K562 (cell line): Measurements from ENCODE around the gene KCNK7. TPM values are rescaled to one million over a fixed set of nuclear protein-coding genes. Genes with fewer than 3 reads are reported as not detected.

Experiments used
- BRF1 ChIP-seq: IDR thresholded peaks from 3 replicates; pipeline ENCODE4 v1.6.1; 2011; ENCODE audit warnings: borderline replicate concordance, mild to moderate bottlenecking; ENCODE audit not compliant: insufficient read length; ENCODE audit errors: extremely low read depth
- GABPB1 ChIP-seq: sonication (generic); formaldehyde crosslinking; IDR thresholded peaks from 2 replicates; pipeline ENCODE4 v1.8.0; 2022; ENCODE audit warnings: mild to moderate bottlenecking, missing genetic modification reagents
- HDGF ChIP-seq: fragments of 450-650 bp; IDR thresholded peaks from 2 replicates; pipeline ENCODE4 v1.6.1; 2016
- HSF4 ChIP-seq: fragments of 250-450 bp; sonication (Bioruptor Pico); IDR thresholded peaks from 2 replicates; pipeline ENCODE4 v2.1.2; 2022; ENCODE audit warnings: mild to moderate bottlenecking, moderate library complexity, borderline replicate concordance
- MAFK ChIP-seq: IDR thresholded peaks from 2 replicates; pipeline ENCODE4 v1.6.1; 2011; ENCODE audit warnings: low read length, improper control_type of control experiment
- NUFIP1 ChIP-seq: fragments of 450-650 bp; IDR thresholded peaks from 2 replicates; pipeline ENCODE4 v1.6.1; 2018; ENCODE audit not compliant: partially characterized antibody
- POLR2B ChIP-seq: fragments of 450-650 bp; IDR thresholded peaks from 2 replicates; pipeline ENCODE4 v1.6.1; 2018; ENCODE audit warnings: low read depth; ENCODE audit not compliant: partially characterized antibody
- POLR2H ChIP-seq: IDR thresholded peaks from 2 replicates; pipeline ENCODE4 v1.6.1; 2016; ENCODE audit warnings: missing genetic modification characterization, low read depth, mild to moderate bottlenecking, control low read depth, missing compliant biosample characterization, moderate library complexity
- PTRF ChIP-seq: fragments of 450-650 bp; IDR thresholded peaks from 2 replicates; pipeline ENCODE4 v1.6.1; 2016; ENCODE audit warnings: mild to moderate bottlenecking, missing genetic modification characterization, missing compliant biosample characterization
- RFX7 ChIP-seq: fragments of 250-450 bp; sonication (Bioruptor Pico); IDR thresholded peaks from 2 replicates; pipeline ENCODE4 v1.5.1; 2021; ENCODE audit warnings: mild to moderate bottlenecking
- SIN3A ChIP-seq, 2 experiments: fragments of 150-350 bp in 1 of 2; IDR thresholded peaks; 2 replicates each; pipeline ENCODE4 v1.6.1; 2011 to 2016; ENCODE audit warnings: borderline replicate concordance in 2 of 2, low read depth in 2 of 2, low read length in 2 of 2, mild to moderate bottlenecking in 2 of 2, moderate library complexity in 2 of 2; ENCODE audit not compliant: control insufficient read depth in 1 of 2
- SUPT5H ChIP-seq: fragments of 450-650 bp; IDR thresholded peaks from 2 replicates; pipeline ENCODE4 v1.6.1; 2016
- THRB ChIP-seq: fragments of 450-650 bp; formaldehyde crosslinking; conservative IDR thresholded peaks from 2 replicates; pipeline ENCODE4 v1.4.0; 2022; ENCODE audit warnings: mild to moderate bottlenecking, missing genetic modification characterization
- U2AF2 ChIP-seq: fragments of 200-400 bp; formaldehyde crosslinking; optimal IDR thresholded peaks from 2 replicates; pipeline ENCODE3; 2017; ENCODE audit warnings: low read depth, mild to moderate bottlenecking, low read length
- ZNF133 ChIP-seq: fragments of 250-450 bp; sonication (Bioruptor Pico); IDR thresholded peaks from 2 replicates; pipeline ENCODE4 v1.4.0; 2020; ENCODE audit warnings: mild to moderate bottlenecking
- ZNF212 ChIP-seq: fragments of 450-650 bp; formaldehyde crosslinking; IDR thresholded peaks from 2 replicates; pipeline ENCODE4 v1.4.0; 2020; ENCODE audit warnings: mild to moderate bottlenecking
- ZNF280B ChIP-seq: fragments of 250-450 bp; sonication (Bioruptor Pico); IDR thresholded peaks from 2 replicates; pipeline ENCODE4 v1.5.1; 2021; ENCODE audit warnings: mild to moderate bottlenecking
- ZNF766 ChIP-seq: fragments of 200-800 bp; sonication (Bioruptor generic); conservative IDR thresholded peaks from 2 replicates; pipeline ENCODE4 v1.6.1; 2016; ENCODE audit warnings: missing genetic modification characterization, missing compliant biosample characterization
- ZNF77 ChIP-seq: fragments of 250-450 bp; sonication (Bioruptor Pico); IDR thresholded peaks from 2 replicates; pipeline ENCODE4 v1.5.0; 2020
- ZNF79 ChIP-seq: fragments of 250-450 bp; sonication (Bioruptor Pico); IDR thresholded peaks from 2 replicates; pipeline ENCODE4 v1.4.0; 2020; ENCODE audit warnings: low read depth, mild to moderate bottlenecking, moderate library complexity
- polyA plus RNA-seq, 8 experiments: library from polyadenylated mRNA; depleted of rRNA in 4 of 8; stranded (reverse) in 5 of 8; unstranded in 3 of 8; fragments of >200 nt; fragmentation: Nextera tagmentation in 2 of 8; fragmentation: Illumina TruSeq in 1 of 8; extraction: Ambion mirVana in 2 of 8; extraction: Trizol in 1 of 8; gene quantifications; 2 replicates each; pipeline versions ENCODE4 v1.2.1 to v1.2.3, GENCODE V29; 2011 to 2014; ENCODE audit warnings: inconsistent platforms in 1 of 8, missing spikeins in 1 of 8
- total RNA-seq, 7 experiments: library from RNA; depleted of rRNA in 6 of 7; stranded (reverse); fragments of >200 nt in 6 of 7; fragmentation: Illumina TruSeq in 2 of 7; extraction: Trizol in 2 of 7; gene quantifications; 2 replicates each; pipeline versions ENCODE4 v1.2.1 to v1.2.3, GENCODE V29; 2011 to 2021; ENCODE audit warnings: low replicate concordance in 1 of 7
- TF ChIP-seq, protein P1 (sequence below), 2 experiments: IDR thresholded peaks in 1 of 2; conservative IDR thresholded peaks in 1 of 2; 2 replicates each; pipeline ENCODE4 v1.6.1; 2016; ENCODE audit warnings: low read depth in 2 of 2, mild to moderate bottlenecking in 1 of 2, missing compliant biosample characterization in 1 of 2, missing genetic modification characterization in 1 of 2, moderate library complexity in 1 of 2

KCNK7 gene
- total and polyA plus RNA-seq, 9 of the 15 experiments (the other 6 are each of a cell fraction or from before 2014, with no cell fraction given): 0.07 to 0.40 TPM; not detected in 7

- no peak for TF ChIP-seq HSF4 (CRISPR knock-in tag)
- TF ChIP-seq HDGF: no peak
- no peak for TF ChIP-seq NUFIP1
- TF ChIP-seq RFX7 (CRISPR knock-in tag): no peak
- no peak; the same call in 1 of the 2 replicates for TF ChIP-seq MAFK
- no peak for TF ChIP-seq ZNF79 (CRISPR knock-in tag)
- TF ChIP-seq SIN3A (IDR thresholded peaks at IDR 0.05; ENCODE audit: borderline replicate concordance in 2 of 2, control insufficient read depth in 1 of 2, low read depth in 2 of 2, low read length in 2 of 2): peak in 1 of 2 experiments; percentile 82; a peak in 1 of 4 replicates
- TF ChIP-seq ZNF77 (CRISPR knock-in tag): no peak
- no peak for TF ChIP-seq U2AF2
- TF ChIP-seq PTRF (tag): no peak
- peak; percentile 40 for TF ChIP-seq POLR2B
- no peak for TF ChIP-seq THRB (CRISPR knock-in tag)
- TF ChIP-seq ZNF280B (CRISPR knock-in tag): no peak
- no peak; the same call in none of the 2 replicates for TF ChIP-seq POLR2H
- TF ChIP-seq SUPT5H: 0 out of 2 replicates have a peak, but pooled peaks have one; percentile 4
- TF ChIP-seq, protein P1, sequence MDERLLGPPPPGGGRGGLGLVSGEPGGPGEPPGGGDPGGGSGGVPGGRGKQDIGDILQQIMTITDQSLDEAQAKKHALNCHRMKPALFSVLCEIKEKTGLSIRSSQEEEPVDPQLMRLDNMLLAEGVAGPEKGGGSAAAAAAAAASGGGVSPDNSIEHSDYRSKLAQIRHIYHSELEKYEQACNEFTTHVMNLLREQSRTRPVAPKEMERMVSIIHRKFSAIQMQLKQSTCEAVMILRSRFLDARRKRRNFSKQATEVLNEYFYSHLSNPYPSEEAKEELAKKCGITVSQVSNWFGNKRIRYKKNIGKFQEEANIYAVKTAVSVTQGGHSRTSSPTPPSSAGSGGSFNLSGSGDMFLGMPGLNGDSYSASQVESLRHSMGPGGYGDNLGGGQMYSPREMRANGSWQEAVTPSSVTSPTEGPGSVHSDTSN (CRISPR knock-in tag; IDR thresholded peaks at IDR 0.05; ENCODE audit: low read depth): no peak
- TF ChIP-seq, protein P1 (tag; conservative IDR thresholded peaks at IDR 0.05; ENCODE audit: low read depth): no peak
- no peak for TF ChIP-seq BRF1
- no peak for TF ChIP-seq GABPB1
- TF ChIP-seq ZNF212: no peak
- peak; percentile 75 for TF ChIP-seq ZNF766 (CRISPR knock-in tag)
- TF ChIP-seq ZNF133: no peak
These were observed 20.6 kb downstream of the KCNK7 start (continued) for GRCh38 chr11:65574811-65575567.
